ENCODE data around the gene IRF1. TPM values are rescaled to one million over a fixed set of nuclear protein-coding genes. Genes with fewer than 3 reads are reported as not detected.

Gene IRF1
- total and polyA plus RNA-seq, 2 of the 8 experiments (the other 6 are each of a cell fraction or from before 2014, with no cell fraction given): 4.0 to 8.5 TPM

GRCh38 chr5:132498152-132498551, 7.6 kb upstream of the IRF1 start:
- Histone ChIP-seq H3K18ac (ENCODE audit: extremely low read depth, low read length) (no peak overlapping the region), H3K23ac (ENCODE audit: insufficient read length) (no peak overlapping the region), H3K79me1 (ENCODE audit: low read depth, low read length) (no peaks in the 10 kb centered on the region), H3K23me2 (ENCODE audit: low read depth, low read length) (peaks cover 12% of the 10 kb centered on the region; the same call in 1 of the 2 replicates), H3K4me3 (ENCODE audit: extremely low read depth in 1 of 4, insufficient read depth in 2 of 4, low read depth in 3 of 4, low read length in 4 of 4) (no peak overlapping the region), H3K27ac (ENCODE audit: low read depth, low read length) (no peak overlapping the region), H4K5ac (ENCODE audit: insufficient read length, low read depth, low read length) (no peak overlapping the region), H3K4ac (replicated peaks; ENCODE audit: insufficient read length, low read depth, low read length) (no peak overlapping the region), H3K79me2 (ENCODE audit: control insufficient read depth in 1 of 2, insufficient read depth in 2 of 2, low read length in 2 of 2) (no peaks in the 10 kb centered on the region), H4K8ac (ENCODE audit: extremely low read depth, insufficient read depth, low read length) (no peak overlapping the region; the same call in 1 of the 2 replicates), H3K9me3 (ENCODE audit: insufficient read depth in 2 of 2, low read depth in 1 of 2, low read length in 1 of 2) (no peaks in the 10 kb centered on the region), H3K56ac (replicated peaks; ENCODE audit: insufficient read length, low read depth, low read length) (no peak overlapping the region), H2BK15ac (ENCODE audit: low read length) (peak overlapping the region; percentile 4; the same call in 1 of the 2 replicates), H3K27me3 (replicated peaks in 1 of 4; ENCODE audit: control insufficient read depth in 3 of 4, extremely low read depth in 1 of 4, insufficient read depth in 3 of 4, low read length in 3 of 4) (no peaks in the 10 kb centered on the region), H2BK120ac (replicated peaks; ENCODE audit: low read depth, low read length) (no peak overlapping the region), H3K9ac (replicated peaks in 1 of 4; ENCODE audit: extremely low read depth in 1 of 4, low read depth in 3 of 4, low read length in 3 of 4) (no peak overlapping the region), H3K4me2 (ENCODE audit: insufficient read depth in 1 of 2, low read depth in 2 of 2, low read length in 2 of 2) (no peak overlapping the region; a peak in 1 of 4 replicates), H2BK20ac (ENCODE audit: low read length) (no peak overlapping the region), H2AK5ac (ENCODE audit: low read depth, low read length) (peak overlapping the region; percentile 83), H2BK12ac (ENCODE audit: low read depth, low read length) (no peak overlapping the region), H2BK5ac (ENCODE audit: low read depth, low read length) (no peak overlapping the region), H4K20me1 (replicated peaks in 1 of 2; ENCODE audit: control insufficient read depth in 1 of 2, insufficient read depth in 2 of 2, low read length in 2 of 2) (no peaks in the 10 kb centered on the region), H3K4me1 (replicated peaks in 1 of 4; ENCODE audit: control insufficient read depth in 3 of 4, insufficient read depth in 4 of 4, low read length in 3 of 4) (peaks cover 4 to 10% (median 7%) of the 10 kb centered on the region in 4 experiments; a peak in 6 of 7 replicates), H3K14ac (ENCODE audit: insufficient read length) (no peak overlapping the region), H2AFZ (ENCODE audit: low read length) (no peak overlapping the region), H3K36me3 (ENCODE audit: control insufficient read depth in 2 of 4, insufficient read depth in 4 of 4, low read length in 3 of 4) (no peaks in the 10 kb centered on the region), H4K91ac (replicated peaks; ENCODE audit: insufficient read length, low read length) (no peak overlapping the region)
- ChIA-PET CTCF (ENCODE audit: partially characterized antibody) (interaction anchor here (0.8 to 19.9 kb wide), 19 partner anchors 8 to 308 kb away, joined by 3 to 353 read pairs (median 5); partner anchors contain the start of gene IRF1), POLR2A (ENCODE audit: partially characterized antibody) (interaction anchor here (0.5 to 1.0 kb wide), 5 partner anchors 10 to 656 kb away, joined by 3 read pairs; no protein-coding TSS in a partner anchor)
- DNase-seq (ENCODE audit: low read depth in 1 of 2, low spot score in 2 of 2) (peak in 1 of 2 experiments; percentile 38), FAIRE-seq (no peak)
- TF ChIP-seq SP2 (IDR thresholded peaks at IDR 0.05; ENCODE audit: low read length) (no peak), BCL11A (IDR thresholded peaks at IDR 0.05; ENCODE audit: low read depth in 2 of 2, low read length in 2 of 2) (no peak), CHD1 (IDR thresholded peaks at IDR 0.05; ENCODE audit: low read depth, low read length) (no peak), CBX5 (IDR thresholded peaks at IDR 0.05; ENCODE audit: low read depth, low read length) (no peak), SIN3A (conservative IDR thresholded peaks at IDR 0.05 in 1 of 2, IDR thresholded peaks at IDR 0.05 in 1 of 2; ENCODE audit: low read depth in 1 of 2, low read length in 2 of 2) (no peak), CTBP2 (IDR thresholded peaks at IDR 0.05; ENCODE audit: borderline replicate concordance, insufficient read depth, insufficient read length, low read length) (no peak), CBX8 (IDR thresholded peaks at IDR 0.05; ENCODE audit: borderline replicate concordance, low read depth, low read length) (no peak), SP4 (IDR thresholded peaks at IDR 0.05; ENCODE audit: low read length) (no peak)
- WGBS, 2 experiments (ENCODE audit: extremely low coverage in 1 of 2, insufficient coverage in 1 of 2, insufficient read length in 1 of 2, insufficient replicate concordance in 2 of 2, low coverage in 1 of 2, low lambda C conversion rate in 2 of 2, missing lambda C conversion rate in 1 of 2): 93% methylated on average over 3 of the region's 3 CpGs; no CpG with 5 or more reads in 1 of the 2 experiments

Data from H1 (cell line).